Keratinocyte (primary cell): ENCODE data around the gene THOC7. TPM values are rescaled to one million over a fixed set of nuclear protein-coding genes. Genes with fewer than 3 reads are reported as not detected.

ENCODE experiments used
- DNase-seq: peaks from one replicate; pipeline ENCODE4 v3.0.0-alpha.2; 2011; ENCODE audit warnings: low read depth, missing footprints, low spot score
- FAIRE-seq: peaks from 2 replicates; lab custom pipeline; 2011; peaks lifted over from hg19 to GRCh38; lab: Jason Lieb, UNC
- H2AFZ ChIP-seq: 2 replicates; pipeline ENCODE4 v1.6.0; 2012; ENCODE audit warnings: low read length, control low read depth, inconsistent platforms; ENCODE audit not compliant: control insufficient read depth
- H3K27ac ChIP-seq: 2 replicates; pipeline ENCODE4 v1.5.1; 2011; ENCODE audit warnings: low read length; ENCODE audit not compliant: control insufficient read depth, insufficient read depth
- H3K27me3 ChIP-seq: 3 replicates; pipeline ENCODE4 v1.6.0; 2011; ENCODE audit warnings: low read length; ENCODE audit not compliant: control insufficient read depth, insufficient read depth; ENCODE audit errors: extremely low read depth
- H3K36me3 ChIP-seq, 2 experiments: 2 replicates in 1 of 2; 3 replicates in 1 of 2; pipeline ENCODE4 v1.5.1; 2011; ENCODE audit warnings: low read length in 2 of 2, mild to moderate bottlenecking in 1 of 2; ENCODE audit not compliant: control insufficient read depth in 2 of 2, insufficient read depth in 2 of 2; ENCODE audit errors: extremely low read depth in 1 of 2
- H3K4me1 ChIP-seq: 3 replicates; pipeline ENCODE4 v1.5.1; 2011; ENCODE audit warnings: low read length; ENCODE audit not compliant: control insufficient read depth, insufficient read depth; ENCODE audit errors: extremely low read depth
- H3K4me2 ChIP-seq: 3 replicates; pipeline ENCODE4 v1.6.0; 2011; ENCODE audit warnings: low read depth, low read length; ENCODE audit not compliant: control insufficient read depth, insufficient read depth; ENCODE audit errors: extremely low read depth
- H3K4me3 ChIP-seq, 3 experiments: fragments of 200-600 bp in 1 of 3; sonication (generic) in 1 of 3; 2 replicates in 2 of 3; 3 replicates in 1 of 3; pipeline ENCODE4 v1.5.1; 2011 to 2016; ENCODE audit warnings: low read length in 3 of 3, mild to moderate bottlenecking in 3 of 3, control low read depth in 2 of 3, inconsistent platforms in 1 of 3, low read depth in 1 of 3, mixed read lengths in 1 of 3, mixed run types in 1 of 3, moderate library complexity in 1 of 3; ENCODE audit not compliant: control insufficient read depth in 2 of 3, insufficient read depth in 2 of 3; ENCODE audit errors: extremely low read depth in 1 of 3
- H3K79me2 ChIP-seq: 2 replicates; pipeline ENCODE4 v1.6.0; 2012; ENCODE audit warnings: low read length; ENCODE audit not compliant: control insufficient read depth, insufficient read depth
- H3K9ac ChIP-seq: 3 replicates; pipeline ENCODE4 v1.6.0; 2011; ENCODE audit warnings: low read length; ENCODE audit not compliant: control insufficient read depth, insufficient read depth; ENCODE audit errors: extremely low read depth
- H3K9me1 ChIP-seq: 3 replicates; pipeline ENCODE4 v1.6.0; 2011; ENCODE audit warnings: low read length; ENCODE audit not compliant: control insufficient read depth, insufficient read depth; ENCODE audit errors: extremely low read depth
- H3K9me3 ChIP-seq: 2 replicates; pipeline ENCODE4 v1.5.1; 2012; ENCODE audit warnings: low read depth, low read length; ENCODE audit not compliant: control insufficient read depth
- H4K20me1 ChIP-seq: 3 replicates; pipeline ENCODE4 v1.6.0; 2011; ENCODE audit warnings: low read length; ENCODE audit not compliant: control insufficient read depth, insufficient read depth; ENCODE audit errors: extremely low read depth
- CTCF ChIP-seq, 3 experiments: IDR thresholded peaks in 1 of 3; conservative IDR thresholded peaks in 1 of 3; optimal IDR thresholded peaks in 1 of 3; 2 replicates in 2 of 3; 3 replicates in 1 of 3; pipeline versions ENCODE3 to v1.5.1; 2011; ENCODE audit warnings: low read length in 3 of 3, mild to moderate bottlenecking in 3 of 3, moderate library complexity in 2 of 3, control low read depth in 1 of 3, inconsistent platforms in 1 of 3; ENCODE audit not compliant: insufficient read depth in 2 of 3; ENCODE audit errors: extremely low read depth in 1 of 3
- EZH2 ChIP-seq: IDR thresholded peaks from one replicate; pipeline ENCODE4 v1.6.1; 2012; ENCODE audit warnings: inconsistent platforms, mild to moderate bottlenecking, low read length, moderate library complexity
- dilution Hi-C: fragments of 300-500 bp; cut with MboI; formaldehyde crosslinking; loops from one replicate; pipeline ENCODE4 v1.7.0; 2020; ENCODE audit warnings: low sequenced_read_pairs; ENCODE audit not compliant: extremely low pct_ligation_motif_present
- polyA plus RNA-seq, 5 experiments: library from polyadenylated mRNA; depleted of rRNA in 3 of 5; stranded (reverse) in 3 of 5; stranded (forward) in 1 of 5; unstranded in 1 of 5; fragments of >200 nt; gene quantifications; 1 replicate in 1 of 5; 2 replicates in 3 of 5; 3 replicates in 1 of 5; pipeline versions ENCODE4 v1.2.1 to v1.2.3, GENCODE V29; 2011 to 2012; ENCODE audit warnings: missing spikeins in 2 of 5, low read depth in 1 of 5, low replicate concordance in 1 of 5

THOC7 gene
- polyA plus RNA-seq, 1 donor (not counting 4 experiments of a cell fraction or from before 2014, with no cell fraction given), result 131 TPM

GRCh38 chr3:63876260-63876659 is 12.7 kb upstream of the THOC7 start:
- Histone ChIP-seq H3K9me1 (no peaks in the 10 kb centered on the region), H3K4me2 (no peak overlapping the region), H3K9me3 (no peaks in the 10 kb centered on the region), H4K20me1 (peaks cover 2% of the 10 kb centered on the region), H2AFZ (no peak overlapping the region), H3K79me2 (peaks cover 72% of the 10 kb centered on the region), H3K27me3 (no peaks in the 10 kb centered on the region), H3K36me3 (peaks cover 0 to 3% of the 10 kb centered on the region in 2 experiments), H3K4me3 (no peak overlapping the region), H3K27ac (no peak overlapping the region), H3K9ac (no peak overlapping the region), H3K4me1 (peaks cover 12% of the 10 kb centered on the region)
- TF ChIP-seq CTCF (optimal IDR thresholded peaks at IDR 0.05 in 1 of 3, IDR thresholded peaks at IDR 0.05 in 1 of 3, conservative IDR thresholded peaks at IDR 0.05 in 1 of 3; ENCODE audit: extremely low read depth in 1 of 3, insufficient read depth in 2 of 3, low read length in 3 of 3) (no peak), EZH2 (no peak)
- FAIRE-seq, result no peak
- DNase-seq, result no peak
- dilution Hi-C loops, result no loop called here

- H3K36me3 ChIP-seq, result peaks cover 0 to 3% of the 10 kb centered on the region in 2 experiments
- no peak for TF ChIP-seq EZH2
- TF ChIP-seq CTCF (optimal IDR thresholded peaks at IDR 0.05 in 1 of 3, IDR thresholded peaks at IDR 0.05 in 1 of 3, conservative IDR thresholded peaks at IDR 0.05 in 1 of 3; ENCODE audit: extremely low read depth in 1 of 3, insufficient read depth in 2 of 3, low read length in 3 of 3), result no peak
- FAIRE-seq (no peak), DNase-seq (no peak)
- no peak overlapping the region for H3K27ac ChIP-seq
- no peak overlapping the region for H3K4me3 ChIP-seq
- H2AFZ ChIP-seq, result no peak overlapping the region
- no peaks in the 10 kb centered on the region for H3K27me3 ChIP-seq
- H3K9me1 ChIP-seq, result no peaks in the 10 kb centered on the region
- no peak overlapping the region for H3K4me2 ChIP-seq
- peaks cover 12% of the 10 kb centered on the region for H3K4me1 ChIP-seq
- H3K9ac ChIP-seq, result no peak overlapping the region
- peaks cover 2% of the 10 kb centered on the region for H4K20me1 ChIP-seq
- peaks cover 71% of the 10 kb centered on the region for H3K79me2 ChIP-seq
- dilution Hi-C loops, result no loop called here
- H3K9me3 ChIP-seq, result no peaks in the 10 kb centered on the region
These were observed 11.9 kb upstream of the THOC7 start for GRCh38 chr3:63875510-63875909.
